ENCODE results near the gene COG4.

Gene COG4

GRCh38 chr16:70496513-70496912, 26.8 kb downstream of the COG4 start:
- Histone ChIP-seq H3K27me3 (replicated peaks; ENCODE audit: insufficient read depth, low read length) (no peaks in the 10 kb centered on the region), H3K9ac (ENCODE audit: low read length) (no peak overlapping the region), H3K4me1 (ENCODE audit: low read length) (no peaks in the 10 kb centered on the region), H3F3A (ENCODE audit: insufficient read depth, low read length) (no peaks in the 10 kb centered on the region), H3K27ac (ENCODE audit: low read length) (no peak overlapping the region), H3K4me2 (ENCODE audit: low read depth, low read length) (no peak overlapping the region), H3K79me2 (ENCODE audit: low read length) (no peaks in the 10 kb centered on the region), H3K9me3 (replicated peaks; ENCODE audit: insufficient read depth, low read length) (no peaks in the 10 kb centered on the region), H3K9me2 (replicated peaks; ENCODE audit: insufficient read depth, low read length) (no peaks in the 10 kb centered on the region), H3K4me3 (ENCODE audit: low read length) (no peak overlapping the region), H4K20me1 (ENCODE audit: insufficient read depth, low read length) (no peaks in the 10 kb centered on the region), H3K36me3 (replicated peaks; ENCODE audit: insufficient read depth, low read length) (no peaks in the 10 kb centered on the region), H2AFZ (ENCODE audit: low read length) (no peak overlapping the region)
- DNase-seq, result no peak
- TF ChIP-seq EZH2phosphoT487 (IDR thresholded peaks at IDR 0.05; ENCODE audit: low read length) (no peak), CTCF (IDR thresholded peaks at IDR 0.05; ENCODE audit: low read length) (no peak), EZH2 (optimal IDR thresholded peaks at IDR 0.05; ENCODE audit: low read depth, low read length) (no peak)

- Histone ChIP-seq H3K9me3 (replicated peaks; ENCODE audit: insufficient read depth, low read length) (no peaks in the 10 kb centered on the region), H4K20me1 (ENCODE audit: insufficient read depth, low read length) (no peaks in the 10 kb centered on the region), H3K36me3 (replicated peaks; ENCODE audit: insufficient read depth, low read length) (no peaks in the 10 kb centered on the region), H3K9ac (ENCODE audit: low read length) (no peak overlapping the region), H3K9me2 (replicated peaks; ENCODE audit: insufficient read depth, low read length) (no peaks in the 10 kb centered on the region), H3K4me2 (ENCODE audit: low read depth, low read length) (no peak overlapping the region), H3K27me3 (replicated peaks; ENCODE audit: insufficient read depth, low read length) (no peaks in the 10 kb centered on the region), H3F3A (ENCODE audit: insufficient read depth, low read length) (no peaks in the 10 kb centered on the region), H3K4me3 (ENCODE audit: low read length) (no peak overlapping the region), H3K27ac (ENCODE audit: low read length) (no peak overlapping the region), H3K79me2 (ENCODE audit: low read length) (no peaks in the 10 kb centered on the region), H3K4me1 (ENCODE audit: low read length) (no peaks in the 10 kb centered on the region), H2AFZ (ENCODE audit: low read length) (no peak overlapping the region)
- TF ChIP-seq EZH2phosphoT487 (IDR thresholded peaks at IDR 0.05; ENCODE audit: low read length), result no peak
- no peak for TF ChIP-seq EZH2 (optimal IDR thresholded peaks at IDR 0.05; ENCODE audit: low read depth, low read length)
- TF ChIP-seq CTCF (IDR thresholded peaks at IDR 0.05; ENCODE audit: low read length), result no peak
- no peak for DNase-seq
Measured at GRCh38 chr16:70495425-70496182, 27.8 kb downstream of the COG4 start.

GRCh38 chr16:70494777-70495176, 28.6 kb downstream of the COG4 start:
- TF ChIP-seq EZH2phosphoT487 (IDR thresholded peaks at IDR 0.05; ENCODE audit: low read length) (no peak), EZH2 (optimal IDR thresholded peaks at IDR 0.05; ENCODE audit: low read depth, low read length) (no peak), CTCF (IDR thresholded peaks at IDR 0.05; ENCODE audit: low read length) (no peak)
- Histone ChIP-seq H3K9me3 (replicated peaks; ENCODE audit: insufficient read depth, low read length) (no peaks in the 10 kb centered on the region), H3K4me2 (ENCODE audit: low read depth, low read length) (no peak overlapping the region), H3K36me3 (replicated peaks; ENCODE audit: insufficient read depth, low read length) (no peaks in the 10 kb centered on the region), H3K4me3 (ENCODE audit: low read length) (no peak overlapping the region), H3K4me1 (ENCODE audit: low read length) (no peaks in the 10 kb centered on the region), H3K9me2 (replicated peaks; ENCODE audit: insufficient read depth, low read length) (no peaks in the 10 kb centered on the region), H3K79me2 (ENCODE audit: low read length) (no peaks in the 10 kb centered on the region), H4K20me1 (ENCODE audit: insufficient read depth, low read length) (no peaks in the 10 kb centered on the region), H2AFZ (ENCODE audit: low read length) (no peak overlapping the region), H3K9ac (ENCODE audit: low read length) (no peak overlapping the region), H3F3A (ENCODE audit: insufficient read depth, low read length) (no peaks in the 10 kb centered on the region), H3K27ac (ENCODE audit: low read length) (no peak overlapping the region), H3K27me3 (replicated peaks; ENCODE audit: insufficient read depth, low read length) (no peaks in the 10 kb centered on the region)
- no peak for DNase-seq
